ENCODE measurements around the gene ZNF135. TPM values are rescaled to one million over a fixed set of nuclear protein-coding genes. Genes with fewer than 3 reads are reported as not detected.

Gene ZNF135
- 10 to 100 TPM; 22.1 to 28.6 (median 23.9) TPM for polyA plus RNA-seq (ENCODE audit: insufficient read length in 4 of 4)

GRCh38 chr19:58059003-58059670 lies at the start of gene ZNF135:
Gene ZNF135, plus strand, starts transcription at chr19:58059282. Its CDS starts 721 bp downstream, at chr19:58060003.
- DNase-seq (ENCODE audit: low read depth in 4 of 4, low spot score in 3 of 4) = peak; percentile 71 to 86 (median 80)

- no peak for DNase-seq (ENCODE audit: low read depth in 4 of 4, low spot score in 3 of 4)
These were observed 49.8 kb upstream of the ZNF135 start for GRCh38 chr19:58009301-58009665.

GRCh38 chr19:58009666-58010301 lies 49.3 kb upstream of the ZNF135 start:
- peak; percentile 80 to 85 (median 84) for DNase-seq (ENCODE audit: low read depth in 4 of 4, low spot score in 3 of 4)

- no peak for DNase-seq (ENCODE audit: low read depth in 4 of 4, low spot score in 3 of 4)
These were observed 48.6 kb upstream of the ZNF135 start for GRCh38 chr19:58010507-58010906.

- no peak for DNase-seq (ENCODE audit: low read depth in 4 of 4, low spot score in 3 of 4)
These were observed 44.9 kb upstream of the ZNF135 start for GRCh38 chr19:58014141-58014540.

- no peak for DNase-seq (ENCODE audit: low read depth in 4 of 4, low spot score in 3 of 4)
These were observed 39.0 kb upstream of the ZNF135 start for GRCh38 chr19:58020129-58020528.

DNA sequence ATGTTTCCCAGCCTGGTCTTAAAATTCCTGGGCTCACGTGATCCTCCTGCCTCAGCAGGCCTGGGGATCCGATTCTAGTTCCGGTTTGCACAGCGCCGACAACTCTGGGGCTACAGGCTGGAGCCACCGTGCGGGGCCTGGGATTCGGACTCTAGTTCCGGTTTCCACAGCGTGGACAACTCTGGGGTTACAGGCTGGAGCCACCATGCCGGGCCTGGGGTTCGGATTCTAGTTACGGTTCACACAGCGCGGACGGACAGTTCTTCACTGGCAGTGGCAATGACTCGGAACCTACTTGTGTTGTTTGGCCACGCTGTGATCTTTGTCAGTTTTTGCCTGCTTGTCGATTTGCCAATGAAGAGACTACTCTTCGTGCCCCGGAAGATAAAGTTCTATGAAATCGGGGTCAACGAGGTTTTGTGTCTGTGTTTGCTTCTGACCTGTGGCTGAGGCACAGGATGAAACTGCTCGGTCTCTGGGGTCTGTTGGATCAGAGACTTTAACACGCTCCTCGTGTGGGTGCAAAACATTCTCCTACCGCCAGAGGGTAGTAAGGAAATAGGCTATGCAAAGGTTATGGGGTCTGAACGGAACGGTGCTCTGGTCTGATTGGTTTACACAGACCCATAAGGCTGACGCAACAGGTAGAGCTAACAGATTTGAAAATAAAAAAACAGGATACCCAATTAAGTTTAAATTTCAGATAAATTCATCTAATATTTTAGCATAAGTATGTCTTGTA lies 37.4 kb upstream of the ZNF135 start:
- peak in 3 of 4 donors; percentile 67 to 78 (median 68) for DNase-seq (ENCODE audit: low read depth in 4 of 4, low spot score in 3 of 4)

GRCh38 chr19:58022283-58022660 lies 36.8 kb upstream of the ZNF135 start:
- no peak for DNase-seq (ENCODE audit: low read depth in 4 of 4, low spot score in 3 of 4)

DNA sequence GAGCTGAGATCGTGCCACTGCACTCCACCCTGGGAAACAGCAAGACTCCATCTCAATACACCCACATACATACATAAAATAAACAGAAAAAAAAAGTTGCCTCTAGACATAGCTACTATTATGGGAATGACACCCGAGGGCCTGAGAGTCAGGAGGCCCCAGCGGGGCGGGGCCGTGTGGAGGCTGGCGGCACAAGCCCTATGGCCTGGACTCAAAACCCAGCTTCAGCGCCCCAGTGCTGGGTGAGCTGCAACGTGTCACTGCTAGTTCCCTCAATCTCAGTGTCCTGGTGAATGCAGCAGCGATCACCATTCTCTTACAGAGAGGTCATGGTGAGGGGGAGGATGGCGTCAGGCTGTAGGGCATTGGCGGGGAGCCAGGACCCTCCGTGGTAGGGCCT lies 34.4 kb upstream of the ZNF135 start:
- DNase-seq (ENCODE audit: low read depth in 4 of 4, low spot score in 3 of 4) = no peak

DNA sequence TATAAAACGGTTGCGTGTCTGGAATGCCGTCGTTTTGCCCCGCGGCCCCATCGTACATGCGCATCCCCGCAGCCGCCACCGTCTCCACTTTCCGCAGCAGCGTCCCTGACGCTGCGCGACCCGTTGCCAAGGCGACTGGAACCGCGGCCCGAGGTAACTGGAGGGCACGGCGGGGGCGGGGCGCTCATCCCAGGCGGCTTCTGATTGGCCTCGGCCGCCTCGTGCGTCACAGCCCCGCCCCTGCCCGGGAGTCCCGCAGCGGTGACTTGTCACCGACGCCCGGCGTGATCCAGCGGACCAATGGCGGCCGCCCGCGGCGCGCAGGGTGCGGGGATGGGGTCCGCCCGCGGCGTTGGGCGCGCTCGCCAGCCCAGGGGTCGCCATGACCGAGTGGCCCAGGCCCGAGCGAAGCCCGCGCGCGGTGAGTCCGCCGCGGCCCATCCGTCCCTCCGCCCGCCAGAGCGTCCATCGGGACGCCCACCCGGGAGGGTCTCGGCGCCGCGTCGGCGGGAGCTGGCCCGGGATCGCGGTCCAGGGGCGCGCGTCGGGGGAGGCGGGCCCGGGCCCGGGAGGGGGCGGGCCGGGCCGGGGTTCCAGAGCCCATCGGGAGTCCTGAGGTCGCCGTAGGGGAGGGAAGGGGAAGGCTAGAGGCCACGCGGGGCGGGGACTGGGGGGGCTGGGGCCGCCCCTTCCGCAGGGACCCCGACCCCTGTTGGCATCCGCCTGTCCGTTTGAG lies 25.2 kb upstream of the ZNF135 start, which contains the start of gene ZSCAN1:
ZSCAN1 (plus strand) TSS at position 285 of the 736 bp plus-strand sequence. CDS start 3,812 bp downstream, outside the sequence.
- peak; percentile 83 to 92 (median 90) for DNase-seq (ENCODE audit: low read depth in 4 of 4, low spot score in 3 of 4)

DNA sequence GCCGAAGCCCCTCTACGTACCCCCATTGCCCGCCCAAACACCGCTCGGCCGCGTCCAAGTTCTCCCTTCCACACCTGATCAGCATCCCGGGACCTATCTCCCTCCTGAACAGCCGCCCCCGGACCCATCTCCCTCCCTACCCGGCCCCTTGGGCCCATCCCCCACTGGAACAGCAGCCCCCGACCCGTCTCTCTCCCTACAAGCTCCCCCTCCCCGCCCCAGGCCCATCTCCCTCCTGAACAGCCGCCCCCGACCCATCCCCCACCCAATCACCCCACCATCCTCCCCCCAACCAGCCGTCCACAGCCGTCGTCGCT lies 24.6 kb upstream of the ZNF135 start:
- DNase-seq (ENCODE audit: low read depth in 4 of 4, low spot score in 3 of 4) = no peak

GRCh38 chr19:58035863-58036262 lies 23.2 kb upstream of the ZNF135 start:
- no peak for DNase-seq (ENCODE audit: low read depth in 4 of 4, low spot score in 3 of 4)

DNA sequence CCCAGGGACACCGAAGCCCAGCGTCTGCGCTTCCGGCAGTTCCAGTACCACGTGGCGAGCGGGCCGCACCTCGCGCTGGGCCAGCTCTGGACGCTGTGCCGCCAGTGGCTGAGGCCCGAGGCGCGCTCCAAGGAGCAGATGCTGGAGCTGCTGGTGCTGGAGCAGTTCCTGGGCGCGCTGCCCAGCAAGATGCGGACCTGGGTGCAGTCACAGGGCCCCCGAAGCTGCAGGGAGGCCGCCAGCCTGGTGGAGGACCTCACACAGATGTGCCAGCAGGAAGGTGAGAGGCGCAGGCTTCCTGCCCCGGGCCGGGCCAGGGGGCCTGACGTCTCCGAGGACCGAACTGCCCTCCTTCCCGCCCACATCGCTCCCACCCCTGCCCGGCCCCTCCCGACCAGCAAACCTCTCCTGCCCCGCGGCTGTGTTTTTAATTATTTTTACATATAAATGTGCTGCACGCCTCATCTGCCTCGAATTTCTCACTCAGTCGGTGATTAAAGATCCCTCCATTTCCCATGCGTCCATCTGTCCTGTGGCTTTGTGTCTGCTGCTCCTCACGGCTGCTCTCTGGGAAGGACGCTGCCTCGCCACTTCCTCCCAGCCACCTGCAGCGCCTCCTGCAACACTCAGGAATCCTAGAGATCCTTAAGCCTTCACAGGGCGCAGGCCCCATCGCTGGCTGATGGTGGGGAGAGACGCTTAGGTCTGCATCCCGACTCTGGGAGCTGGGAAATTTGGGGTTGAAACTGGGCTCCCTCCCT lies 21.0 kb upstream of the ZNF135 start:
- DNase-seq (ENCODE audit: low read depth in 4 of 4, low spot score in 3 of 4) = no peak

DNA sequence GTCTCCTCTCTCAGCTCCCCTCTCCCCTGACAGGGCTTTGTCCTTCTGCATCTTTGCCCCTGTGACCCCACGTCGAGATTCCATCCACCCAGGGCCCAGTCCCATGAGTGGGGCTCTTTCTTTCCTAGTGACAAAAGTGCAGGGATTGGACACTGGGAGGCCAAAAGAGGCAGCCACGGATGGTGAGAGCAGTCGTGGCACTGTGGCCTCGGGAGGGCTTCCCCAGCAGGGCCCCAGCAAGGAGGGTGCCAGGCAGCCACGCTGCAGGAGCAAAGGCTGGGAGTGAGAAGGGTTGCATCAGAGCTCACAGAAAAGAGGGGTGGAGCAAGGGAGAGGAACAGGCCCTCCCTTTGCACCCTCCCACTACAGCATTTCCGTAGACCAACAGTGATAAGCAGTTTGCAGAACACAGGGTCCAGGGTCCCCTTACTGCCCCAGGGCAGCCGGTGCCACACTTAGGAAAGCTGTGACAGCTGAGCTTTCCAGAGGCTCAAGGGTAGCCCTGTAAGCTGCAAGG lies 20.3 kb upstream of the ZNF135 start:
- DNase-seq (ENCODE audit: low read depth in 4 of 4, low spot score in 3 of 4) = no peak

DNA sequence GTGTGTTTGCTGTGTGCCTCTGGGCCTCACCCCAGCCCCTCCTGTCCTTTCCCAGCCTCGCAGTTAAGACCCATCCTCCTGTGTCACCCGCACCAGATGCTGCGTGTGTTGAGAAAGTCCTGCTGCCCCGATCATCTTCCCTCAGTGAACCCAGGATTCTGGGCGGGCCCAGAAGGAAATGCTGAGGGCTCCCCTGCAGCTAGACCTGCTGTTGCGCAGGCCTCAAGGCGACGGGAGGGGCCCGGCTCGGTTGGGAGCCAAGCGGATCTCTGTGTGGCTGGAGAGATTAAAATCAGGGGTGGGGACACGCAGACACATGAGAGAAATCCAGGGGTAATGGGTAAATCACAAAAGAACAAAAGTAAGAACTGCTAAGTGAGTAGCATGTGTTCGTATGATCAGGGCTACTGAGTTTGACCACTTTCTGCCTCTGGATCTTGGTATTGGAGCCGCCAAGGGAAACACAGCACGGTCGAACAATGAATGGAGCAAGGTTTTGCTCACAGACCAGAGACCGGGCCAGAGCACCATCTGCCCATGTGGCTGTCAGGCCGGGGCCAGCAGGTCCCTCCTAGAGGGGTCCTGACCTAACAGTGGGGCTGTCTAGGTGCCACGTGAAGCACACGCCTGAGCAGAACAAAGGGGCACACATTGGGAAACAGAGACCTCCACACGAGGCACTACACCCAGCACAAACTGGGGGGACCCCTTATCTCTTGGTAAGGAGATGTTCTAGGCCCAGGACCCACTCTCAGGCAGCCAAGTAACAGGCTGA lies 18.1 kb upstream of the ZNF135 start:
- DNase-seq (ENCODE audit: low read depth in 4 of 4, low spot score in 3 of 4) = no peak

DNA sequence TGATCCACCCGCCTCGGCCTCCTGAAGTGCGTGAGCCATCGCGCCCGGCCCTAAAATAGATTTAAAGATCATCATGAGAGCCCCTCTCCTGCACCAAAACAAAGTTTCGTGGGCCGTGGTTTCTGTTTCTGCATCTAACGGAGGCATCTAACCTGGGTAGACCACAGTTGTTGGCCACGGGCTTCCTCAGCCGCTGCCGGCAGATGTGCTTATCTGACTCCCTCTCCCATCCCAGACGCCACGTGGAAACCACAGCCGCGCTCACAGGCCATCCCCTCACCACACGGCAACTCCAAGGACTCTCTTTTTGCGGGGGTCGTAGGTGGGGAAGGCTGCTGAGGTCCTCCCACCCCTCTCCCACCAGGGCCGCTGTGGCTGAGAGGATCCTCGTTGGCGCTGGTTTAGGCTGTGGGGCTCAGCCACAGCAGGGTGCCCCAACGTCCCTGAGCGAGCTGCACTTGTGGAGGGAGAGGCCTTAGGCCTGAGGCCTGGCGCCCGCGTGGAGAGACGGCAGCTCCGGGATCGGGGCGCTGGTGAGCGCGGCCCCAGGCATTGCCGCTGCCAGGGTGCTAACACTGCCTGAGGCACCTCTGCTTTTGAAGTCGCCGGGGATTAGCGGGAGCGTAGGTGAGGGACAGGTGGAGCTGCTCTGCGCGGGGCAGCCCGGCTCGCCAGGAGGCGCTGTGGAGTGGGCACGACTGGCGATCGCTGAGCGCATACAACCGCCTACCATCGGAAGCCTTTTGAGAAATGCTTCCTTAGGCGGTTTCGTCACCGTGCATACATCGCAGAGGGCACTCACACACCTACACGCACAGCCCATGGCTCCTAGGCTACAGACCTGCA lies 16.4 kb upstream of the ZNF135 start:
- DNase-seq (ENCODE audit: low read depth in 4 of 4, low spot score in 3 of 4) = no peak

GRCh38 chr19:58044391-58044790 lies 14.7 kb upstream of the ZNF135 start:
- no peak for DNase-seq (ENCODE audit: low read depth in 4 of 4, low spot score in 3 of 4)

DNA sequence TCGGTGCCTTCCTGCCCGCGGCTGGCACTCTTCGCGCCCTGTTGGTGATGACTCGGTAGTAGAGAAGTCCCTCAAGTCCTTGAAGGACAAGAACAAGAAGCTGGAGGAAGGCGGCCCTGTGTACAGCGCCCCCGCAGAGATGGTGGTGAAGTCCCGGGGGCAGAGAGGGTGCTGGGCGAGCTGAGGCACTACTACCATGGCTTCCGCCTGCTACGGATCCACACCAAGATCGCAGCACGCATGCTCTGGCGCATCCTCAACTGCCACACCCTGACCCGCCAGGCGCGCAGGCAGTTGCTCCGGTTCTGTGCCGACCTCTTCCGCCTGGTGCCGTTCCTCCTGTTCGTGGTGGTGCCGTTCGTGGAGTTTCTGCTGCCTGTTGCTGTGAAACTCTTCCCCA lies 14.2 kb upstream of the ZNF135 start:
- DNase-seq (ENCODE audit: low read depth in 4 of 4, low spot score in 3 of 4) = no peak

Measured in left renal pelvis (tissue), 4 donors.